ENCODE results near the gene KLF3. TPM values are rescaled to one million over a fixed set of nuclear protein-coding genes. Genes with fewer than 3 reads are reported as not detected.
A peak's percentile ranks its signal among the peaks of the same experiment; 100 is the strongest.

The KLF3 gene
- total RNA-seq, 1 donor from 2014 or later = 62.0 TPM

- H3K36me3 Mint-ChIP-seq = peaks cover 9% of the 10 kb centered on the region
- no peak for TF ChIP-seq CTCF (conservative IDR thresholded peaks at IDR 0.05)
- peaks cover 9% of the 10 kb centered on the region for H3K4me1 Mint-ChIP-seq (ENCODE audit: unreplicated experiment)
- H3K4me3 Mint-ChIP-seq = no peak overlapping the region
- peaks cover 6% of the 10 kb centered on the region for H3K9me3 Mint-ChIP-seq
- no peak for DNase-seq (ENCODE audit: extremely low spot score, unreplicated experiment)
- H3K27ac Mint-ChIP-seq = no peak overlapping the region
- no peaks in the 10 kb centered on the region for H3K27me3 Mint-ChIP-seq
Observed at GRCh38 chr4:38656111-38656510, 7.9 kb upstream of the KLF3 start.

DNA sequence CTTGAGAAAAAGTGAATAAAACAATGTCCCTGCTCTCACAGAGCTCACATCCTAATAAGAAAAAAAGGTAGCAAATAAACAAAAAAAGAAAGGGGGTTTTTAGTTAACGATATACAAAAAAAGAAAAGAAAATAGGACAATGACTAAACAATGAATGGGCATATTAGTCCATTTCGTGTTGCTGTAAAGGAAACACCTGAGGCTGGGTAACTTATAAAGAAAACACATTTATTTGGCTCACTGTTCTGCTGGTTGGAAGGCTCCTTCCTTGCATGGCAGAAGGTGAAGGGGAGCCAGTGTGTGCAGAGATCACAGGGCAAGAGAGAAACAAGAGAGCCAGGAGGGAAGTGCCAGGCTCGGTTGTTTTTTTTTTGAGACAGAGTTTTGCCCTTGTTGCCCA is 4.7 kb upstream of the KLF3 start:
- H3K27ac Mint-ChIP-seq = no peak overlapping the region
- no peaks in the 10 kb centered on the region for H3K27me3 Mint-ChIP-seq
- no peak for TF ChIP-seq CTCF (conservative IDR thresholded peaks at IDR 0.05)
- DNase-seq (ENCODE audit: extremely low spot score, unreplicated experiment) = no peak
- peak overlapping the region; percentile 42 for H3K4me3 Mint-ChIP-seq
- peaks cover 12% of the 10 kb centered on the region for H3K36me3 Mint-ChIP-seq
- peaks cover 13% of the 10 kb centered on the region for H3K4me1 Mint-ChIP-seq (ENCODE audit: unreplicated experiment)
- peaks cover 8% of the 10 kb centered on the region for H3K9me3 Mint-ChIP-seq

GRCh38 chr4:38660838-38661237 is 3.2 kb upstream of the KLF3 start:
- no peak for TF ChIP-seq CTCF (conservative IDR thresholded peaks at IDR 0.05)
- DNase-seq (ENCODE audit: extremely low spot score, unreplicated experiment) = no peak
- H3K4me1 Mint-ChIP-seq (ENCODE audit: unreplicated experiment) = peaks cover 12% of the 10 kb centered on the region
- H3K4me3 Mint-ChIP-seq = peak overlapping the region; percentile 42
- H3K36me3 Mint-ChIP-seq = peaks cover 17% of the 10 kb centered on the region
- H3K27ac Mint-ChIP-seq = peak overlapping the region; percentile 8
- H3K9me3 Mint-ChIP-seq = peaks cover 8% of the 10 kb centered on the region
- H3K27me3 Mint-ChIP-seq = no peaks in the 10 kb centered on the region

GRCh38 chr4:38661371-38661770 is 2.6 kb upstream of the KLF3 start:
- Mint-ChIP-seq H3K9me3 (peaks cover 8% of the 10 kb centered on the region), H3K27ac (peak overlapping the region; percentile 8), H3K36me3 (peaks cover 22% of the 10 kb centered on the region), H3K27me3 (no peaks in the 10 kb centered on the region), H3K4me1 (ENCODE audit: unreplicated experiment) (peaks cover 12% of the 10 kb centered on the region), H3K4me3 (peak overlapping the region; percentile 42)
- no peak for TF ChIP-seq CTCF (conservative IDR thresholded peaks at IDR 0.05)
- no peak for DNase-seq (ENCODE audit: extremely low spot score, unreplicated experiment)

DNA sequence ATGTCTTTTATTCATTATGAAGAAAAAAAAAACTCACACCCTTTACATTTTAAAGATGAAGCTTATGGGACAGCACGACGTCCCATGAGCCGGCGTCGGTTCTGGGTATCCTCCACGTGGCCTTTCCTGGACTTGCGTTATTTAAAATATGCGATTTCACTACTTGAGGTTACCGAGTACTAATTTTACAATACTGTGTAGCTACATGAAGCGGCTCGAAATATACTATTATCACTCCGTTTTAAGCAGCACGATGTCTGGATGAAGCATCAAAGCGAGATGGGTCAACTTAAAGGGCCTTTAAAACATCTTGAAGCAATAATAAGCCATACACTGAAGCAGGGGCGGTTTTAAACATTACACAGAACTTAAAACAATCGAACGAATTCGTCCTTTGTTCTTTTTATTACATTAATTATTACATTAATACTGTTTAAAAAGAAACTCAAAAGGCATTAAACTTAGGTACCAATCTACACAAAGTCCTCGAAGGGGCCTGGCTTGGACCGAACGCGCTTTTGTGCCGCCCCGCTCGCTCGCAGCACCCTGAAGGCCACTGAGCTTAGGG is 1.4 kb upstream of the KLF3 start:
- H3K4me1 Mint-ChIP-seq (ENCODE audit: unreplicated experiment) = peaks cover 20% of the 10 kb centered on the region
- H3K9me3 Mint-ChIP-seq = peaks cover 8% of the 10 kb centered on the region
- DNase-seq (ENCODE audit: extremely low spot score, unreplicated experiment) = no peak
- H3K27ac Mint-ChIP-seq = peak overlapping the region; percentile 58
- H3K36me3 Mint-ChIP-seq = peaks cover 27% of the 10 kb centered on the region
- no peak for TF ChIP-seq CTCF (conservative IDR thresholded peaks at IDR 0.05)
- H3K4me3 Mint-ChIP-seq = peak overlapping the region; percentile 85
- H3K27me3 Mint-ChIP-seq = peaks cover 3% of the 10 kb centered on the region

Measured in type B pancreatic cell (in vitro differentiated cells).